Keratinocyte (primary cell): Measurements from ENCODE around the gene ARL15. TPM values are rescaled to one million over a fixed set of nuclear protein-coding genes. Genes with fewer than 3 reads are reported as not detected.

Experiments
- DNase-seq: peaks from one replicate; pipeline ENCODE4 v3.0.0-alpha.2; 2011; ENCODE audit warnings: low read depth, missing footprints, low spot score
- FAIRE-seq: peaks from 2 replicates; lab custom pipeline; 2011; peaks lifted over from hg19 to GRCh38; lab: Jason Lieb, UNC
- H2AFZ ChIP-seq: 2 replicates; pipeline ENCODE4 v1.6.0; 2012; ENCODE audit warnings: low read length, control low read depth, inconsistent platforms; ENCODE audit not compliant: control insufficient read depth
- H3K27ac ChIP-seq: 2 replicates; pipeline ENCODE4 v1.5.1; 2011; ENCODE audit warnings: low read length; ENCODE audit not compliant: control insufficient read depth, insufficient read depth
- H3K27me3 ChIP-seq: 3 replicates; pipeline ENCODE4 v1.6.0; 2011; ENCODE audit warnings: low read length; ENCODE audit not compliant: control insufficient read depth, insufficient read depth; ENCODE audit errors: extremely low read depth
- H3K36me3 ChIP-seq, 2 experiments: 2 replicates in 1 of 2; 3 replicates in 1 of 2; pipeline ENCODE4 v1.5.1; 2011; ENCODE audit warnings: low read length in 2 of 2, mild to moderate bottlenecking in 1 of 2; ENCODE audit not compliant: control insufficient read depth in 2 of 2, insufficient read depth in 2 of 2; ENCODE audit errors: extremely low read depth in 1 of 2
- H3K4me1 ChIP-seq: 3 replicates; pipeline ENCODE4 v1.5.1; 2011; ENCODE audit warnings: low read length; ENCODE audit not compliant: control insufficient read depth, insufficient read depth; ENCODE audit errors: extremely low read depth
- H3K4me2 ChIP-seq: 3 replicates; pipeline ENCODE4 v1.6.0; 2011; ENCODE audit warnings: low read depth, low read length; ENCODE audit not compliant: control insufficient read depth, insufficient read depth; ENCODE audit errors: extremely low read depth
- H3K4me3 ChIP-seq, 3 experiments: fragments of 200-600 bp in 1 of 3; sonication (generic) in 1 of 3; 2 replicates in 2 of 3; 3 replicates in 1 of 3; pipeline ENCODE4 v1.5.1; 2011 to 2016; ENCODE audit warnings: low read length in 3 of 3, mild to moderate bottlenecking in 3 of 3, control low read depth in 2 of 3, inconsistent platforms in 1 of 3, low read depth in 1 of 3, mixed read lengths in 1 of 3, mixed run types in 1 of 3, moderate library complexity in 1 of 3; ENCODE audit not compliant: control insufficient read depth in 2 of 3, insufficient read depth in 2 of 3; ENCODE audit errors: extremely low read depth in 1 of 3
- H3K79me2 ChIP-seq: 2 replicates; pipeline ENCODE4 v1.6.0; 2012; ENCODE audit warnings: low read length; ENCODE audit not compliant: control insufficient read depth, insufficient read depth
- H3K9ac ChIP-seq: 3 replicates; pipeline ENCODE4 v1.6.0; 2011; ENCODE audit warnings: low read length; ENCODE audit not compliant: control insufficient read depth, insufficient read depth; ENCODE audit errors: extremely low read depth
- H3K9me1 ChIP-seq: 3 replicates; pipeline ENCODE4 v1.6.0; 2011; ENCODE audit warnings: low read length; ENCODE audit not compliant: control insufficient read depth, insufficient read depth; ENCODE audit errors: extremely low read depth
- H3K9me3 ChIP-seq: 2 replicates; pipeline ENCODE4 v1.5.1; 2012; ENCODE audit warnings: low read depth, low read length; ENCODE audit not compliant: control insufficient read depth
- H4K20me1 ChIP-seq: 3 replicates; pipeline ENCODE4 v1.6.0; 2011; ENCODE audit warnings: low read length; ENCODE audit not compliant: control insufficient read depth, insufficient read depth; ENCODE audit errors: extremely low read depth
- EZH2 ChIP-seq: IDR thresholded peaks from one replicate; pipeline ENCODE4 v1.6.1; 2012; ENCODE audit warnings: inconsistent platforms, mild to moderate bottlenecking, low read length, moderate library complexity
- dilution Hi-C: fragments of 300-500 bp; cut with MboI; formaldehyde crosslinking; loops from one replicate; pipeline ENCODE4 v1.7.0; 2020; ENCODE audit warnings: low sequenced_read_pairs; ENCODE audit not compliant: extremely low pct_ligation_motif_present
- polyA plus RNA-seq, 5 experiments: library from polyadenylated mRNA; depleted of rRNA in 3 of 5; stranded (reverse) in 3 of 5; stranded (forward) in 1 of 5; unstranded in 1 of 5; fragments of >200 nt; gene quantifications; 1 replicate in 1 of 5; 2 replicates in 3 of 5; 3 replicates in 1 of 5; pipeline versions ENCODE4 v1.2.1 to v1.2.3, GENCODE V29; 2011 to 2012; ENCODE audit warnings: missing spikeins in 2 of 5, low read depth in 1 of 5, low replicate concordance in 1 of 5
- TF ChIP-seq, protein P1 (sequence below), 3 experiments: IDR thresholded peaks in 1 of 3; conservative IDR thresholded peaks in 1 of 3; optimal IDR thresholded peaks in 1 of 3; 2 replicates in 2 of 3; 3 replicates in 1 of 3; pipeline versions ENCODE3 to v1.5.1; 2011; ENCODE audit warnings: low read length in 3 of 3, mild to moderate bottlenecking in 3 of 3, moderate library complexity in 2 of 3, control low read depth in 1 of 3, inconsistent platforms in 1 of 3; ENCODE audit not compliant: insufficient read depth in 2 of 3; ENCODE audit errors: extremely low read depth in 1 of 3

The ARL15 gene
- polyA plus RNA-seq, 1 donor (not counting 4 experiments of a cell fraction or from before 2014, with no cell fraction given), result 19.7 TPM

DNA sequence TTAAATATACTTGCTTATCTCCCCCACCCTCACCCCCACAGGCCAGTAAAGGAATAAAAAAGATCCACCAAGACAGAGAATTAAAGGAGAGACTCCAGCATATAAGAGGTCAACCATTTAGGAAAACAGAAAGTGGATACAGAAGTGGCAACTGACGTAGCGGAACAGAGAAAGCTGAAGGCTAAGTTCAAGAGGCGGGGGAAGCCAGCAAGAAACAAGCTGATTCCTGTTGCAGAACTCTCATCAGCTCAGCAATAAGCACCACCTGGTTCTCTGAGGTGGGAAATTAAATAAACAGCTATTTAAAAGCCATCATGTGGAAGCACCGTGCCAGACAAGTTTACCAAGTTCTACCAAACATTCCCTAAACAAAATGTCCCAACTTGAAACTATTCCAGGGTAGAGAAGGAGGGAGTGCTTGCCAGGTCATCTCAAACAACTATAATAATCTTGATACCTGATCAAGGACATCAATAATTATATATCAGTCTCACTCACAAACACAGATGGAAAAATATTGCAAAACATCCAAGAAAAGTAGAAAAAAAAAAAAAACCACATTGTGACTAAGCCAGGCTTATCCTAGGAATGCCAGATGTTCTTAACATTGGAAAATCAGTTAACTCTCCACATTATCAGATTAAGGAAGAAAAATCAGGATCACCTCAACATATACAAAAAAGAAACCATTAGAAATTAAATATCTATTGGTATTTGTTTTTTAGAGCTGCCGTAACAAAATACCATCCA is 7.3 kb upstream of the ARL15 start:
- no peaks in the 10 kb centered on the region for H3K79me2 ChIP-seq
- H3K4me2 ChIP-seq, result no peak overlapping the region
- no peaks in the 10 kb centered on the region for H3K9me1 ChIP-seq
- H3K27ac ChIP-seq, result no peak overlapping the region
- no peaks in the 10 kb centered on the region for H3K4me1 ChIP-seq
- H3K9ac ChIP-seq, result no peak overlapping the region
- H4K20me1 ChIP-seq, result no peaks in the 10 kb centered on the region
- no peaks in the 10 kb centered on the region for H3K27me3 ChIP-seq
- TF ChIP-seq, protein P1, sequence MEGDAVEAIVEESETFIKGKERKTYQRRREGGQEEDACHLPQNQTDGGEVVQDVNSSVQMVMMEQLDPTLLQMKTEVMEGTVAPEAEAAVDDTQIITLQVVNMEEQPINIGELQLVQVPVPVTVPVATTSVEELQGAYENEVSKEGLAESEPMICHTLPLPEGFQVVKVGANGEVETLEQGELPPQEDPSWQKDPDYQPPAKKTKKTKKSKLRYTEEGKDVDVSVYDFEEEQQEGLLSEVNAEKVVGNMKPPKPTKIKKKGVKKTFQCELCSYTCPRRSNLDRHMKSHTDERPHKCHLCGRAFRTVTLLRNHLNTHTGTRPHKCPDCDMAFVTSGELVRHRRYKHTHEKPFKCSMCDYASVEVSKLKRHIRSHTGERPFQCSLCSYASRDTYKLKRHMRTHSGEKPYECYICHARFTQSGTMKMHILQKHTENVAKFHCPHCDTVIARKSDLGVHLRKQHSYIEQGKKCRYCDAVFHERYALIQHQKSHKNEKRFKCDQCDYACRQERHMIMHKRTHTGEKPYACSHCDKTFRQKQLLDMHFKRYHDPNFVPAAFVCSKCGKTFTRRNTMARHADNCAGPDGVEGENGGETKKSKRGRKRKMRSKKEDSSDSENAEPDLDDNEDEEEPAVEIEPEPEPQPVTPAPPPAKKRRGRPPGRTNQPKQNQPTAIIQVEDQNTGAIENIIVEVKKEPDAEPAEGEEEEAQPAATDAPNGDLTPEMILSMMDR (optimal IDR thresholded peaks at IDR 0.05 in 1 of 3, IDR thresholded peaks at IDR 0.05 in 1 of 3, conservative IDR thresholded peaks at IDR 0.05 in 1 of 3; ENCODE audit: extremely low read depth in 1 of 3, insufficient read depth in 2 of 3, low read length in 3 of 3), result no peak
- no peak for TF ChIP-seq EZH2
- DNase-seq (no peak), FAIRE-seq (no peak)
- dilution Hi-C loops, result no loop called here
- H3K9me3 ChIP-seq, result no peaks in the 10 kb centered on the region
- H3K4me3 ChIP-seq, result no peak overlapping the region
- H2AFZ ChIP-seq, result no peak overlapping the region
- no peaks in the 10 kb centered on the region for H3K36me3 ChIP-seq

DNA sequence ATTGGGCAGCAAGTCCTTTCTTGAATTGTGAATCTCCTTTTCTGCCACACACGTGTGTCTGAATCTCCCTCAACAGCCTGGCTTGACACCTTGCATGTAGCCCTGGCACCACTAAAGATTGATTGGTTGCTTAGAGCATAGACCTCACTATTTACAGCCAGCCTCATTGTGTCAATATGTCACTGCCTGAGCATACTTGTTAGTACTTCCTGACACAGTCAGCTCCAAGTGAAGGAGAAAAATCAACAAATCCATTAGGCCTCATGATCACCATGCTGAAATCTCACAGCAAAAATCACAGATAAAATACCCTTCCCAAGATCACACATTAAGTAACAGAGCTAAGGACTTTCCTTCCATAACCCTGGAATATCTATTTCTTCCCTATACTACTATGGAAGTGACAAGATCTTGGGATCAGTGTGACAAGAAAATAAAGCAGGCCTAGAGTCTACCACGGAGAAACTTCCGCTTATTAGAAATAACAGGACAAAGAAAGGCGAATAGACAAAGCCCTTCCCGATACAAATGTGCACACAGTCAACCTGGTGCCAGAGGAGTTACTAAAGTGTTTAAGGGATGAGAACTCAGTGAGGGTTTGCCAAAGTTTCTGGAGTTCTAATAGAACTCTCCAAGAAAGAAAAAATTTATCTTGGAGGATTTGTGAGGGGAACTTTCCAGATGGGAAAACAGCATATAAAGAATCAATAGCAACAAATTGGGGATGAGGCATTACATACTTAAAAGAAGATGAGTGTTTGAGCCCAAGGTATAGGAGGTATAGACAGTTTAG is 5.6 kb upstream of the ARL15 start:
- DNase-seq, result no peak
- Histone ChIP-seq H4K20me1 (no peaks in the 10 kb centered on the region), H3K4me1 (peaks cover 9% of the 10 kb centered on the region), H3K9ac (no peak overlapping the region), H3K9me1 (no peaks in the 10 kb centered on the region), H3K4me3 (no peak overlapping the region), H3K79me2 (no peaks in the 10 kb centered on the region), H2AFZ (no peak overlapping the region), H3K36me3 (no peaks in the 10 kb centered on the region), H3K9me3 (no peaks in the 10 kb centered on the region), H3K27ac (no peak overlapping the region), H3K27me3 (no peaks in the 10 kb centered on the region), H3K4me2 (no peak overlapping the region)
- FAIRE-seq, result no peak
- dilution Hi-C loops, result no loop called here
- TF ChIP-seq, protein P1 (optimal IDR thresholded peaks at IDR 0.05 in 1 of 3, IDR thresholded peaks at IDR 0.05 in 1 of 3, conservative IDR thresholded peaks at IDR 0.05 in 1 of 3; ENCODE audit: extremely low read depth in 1 of 3, insufficient read depth in 2 of 3, low read length in 3 of 3), result no peak
- no peak for TF ChIP-seq EZH2
